Omental fat pad (tissue), 4 donors: ENCODE results near the gene PROM1. TPM values are rescaled to one million over a fixed set of nuclear protein-coding genes. Genes with fewer than 3 reads are reported as not detected.

Source experiments
- ATAC-seq: fragments of 150-250 bp; one replicate; pipeline ENCODE4 v1.9.1; 2016; ENCODE audit warnings: mild to moderate bottlenecking, moderate library complexity; ENCODE audit not compliant: low FRiP score
- DNase-seq: peaks from one replicate; pipeline ENCODE4 v3.0.0-alpha.2; 2019; ENCODE audit warnings: low spot score
- total RNA-seq, 4 donors: library from RNA; depleted of rRNA; stranded (reverse); fragments of >200 nt; gene quantifications; one replicate each; pipeline ENCODE4 v1.1.0, GENCODE V29; 2016
- TF ChIP-seq, protein P1 (sequence below), 3 donors: fragments of 450-650 bp; IDR thresholded peaks; one replicate each; pipeline ENCODE4 v1.5.1; 2016 to 2017; ENCODE audit warnings: antibody characterized with exemption in 3 of 3, mild to moderate bottlenecking in 3 of 3, moderate library complexity in 2 of 3

Gene PROM1
- total RNA-seq, 4 donors from 2014 or later = 0.09 TPM; not detected in 3

DNA sequence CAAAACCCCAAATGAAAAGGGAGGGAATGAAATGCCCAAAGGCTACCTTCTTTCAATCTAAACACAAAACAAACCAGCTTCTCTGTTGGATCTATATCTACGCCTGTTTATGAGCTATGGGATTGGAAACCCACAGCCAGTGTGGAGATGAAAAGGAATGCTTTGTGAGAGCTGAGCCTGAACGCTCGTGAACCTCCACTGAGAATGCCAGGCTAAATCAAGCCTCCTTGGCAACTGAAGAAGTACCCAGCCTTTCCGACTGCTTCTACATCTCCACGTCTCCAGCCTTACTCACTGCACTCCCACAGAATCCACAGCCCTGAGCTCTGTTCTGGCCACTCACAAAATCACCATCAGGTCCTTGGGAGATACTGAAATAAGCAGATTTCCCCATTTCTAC, 31.8 kb downstream of the PROM1 start:
- ATAC-seq (no peak), DNase-seq (no peak)
- TF ChIP-seq, protein P1, sequence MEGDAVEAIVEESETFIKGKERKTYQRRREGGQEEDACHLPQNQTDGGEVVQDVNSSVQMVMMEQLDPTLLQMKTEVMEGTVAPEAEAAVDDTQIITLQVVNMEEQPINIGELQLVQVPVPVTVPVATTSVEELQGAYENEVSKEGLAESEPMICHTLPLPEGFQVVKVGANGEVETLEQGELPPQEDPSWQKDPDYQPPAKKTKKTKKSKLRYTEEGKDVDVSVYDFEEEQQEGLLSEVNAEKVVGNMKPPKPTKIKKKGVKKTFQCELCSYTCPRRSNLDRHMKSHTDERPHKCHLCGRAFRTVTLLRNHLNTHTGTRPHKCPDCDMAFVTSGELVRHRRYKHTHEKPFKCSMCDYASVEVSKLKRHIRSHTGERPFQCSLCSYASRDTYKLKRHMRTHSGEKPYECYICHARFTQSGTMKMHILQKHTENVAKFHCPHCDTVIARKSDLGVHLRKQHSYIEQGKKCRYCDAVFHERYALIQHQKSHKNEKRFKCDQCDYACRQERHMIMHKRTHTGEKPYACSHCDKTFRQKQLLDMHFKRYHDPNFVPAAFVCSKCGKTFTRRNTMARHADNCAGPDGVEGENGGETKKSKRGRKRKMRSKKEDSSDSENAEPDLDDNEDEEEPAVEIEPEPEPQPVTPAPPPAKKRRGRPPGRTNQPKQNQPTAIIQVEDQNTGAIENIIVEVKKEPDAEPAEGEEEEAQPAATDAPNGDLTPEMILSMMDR (IDR thresholded peaks at IDR 0.05) = no peak

DNA sequence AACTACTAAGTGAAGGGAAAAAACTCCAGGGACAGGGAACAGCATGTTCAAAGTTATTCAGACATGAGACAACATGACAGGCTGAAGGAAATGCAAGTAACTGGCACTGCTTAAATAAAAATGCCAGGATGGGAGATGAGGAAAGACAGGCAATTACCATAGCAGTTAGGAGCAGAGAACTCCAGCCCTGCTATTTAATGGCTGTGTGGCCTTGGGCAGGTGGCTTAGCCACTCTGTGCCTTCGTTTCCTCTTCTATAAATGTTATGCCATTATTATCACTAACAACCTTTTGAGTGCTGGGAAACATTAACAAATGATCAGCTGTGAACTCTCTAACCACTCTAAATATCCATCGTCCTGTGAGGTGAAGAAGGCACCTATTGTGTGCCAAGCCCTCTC, 32.7 kb downstream of the PROM1 start:
- TF ChIP-seq, protein P1 (IDR thresholded peaks at IDR 0.05) = no peak
- ATAC-seq (no peak), DNase-seq (no peak)

DNA sequence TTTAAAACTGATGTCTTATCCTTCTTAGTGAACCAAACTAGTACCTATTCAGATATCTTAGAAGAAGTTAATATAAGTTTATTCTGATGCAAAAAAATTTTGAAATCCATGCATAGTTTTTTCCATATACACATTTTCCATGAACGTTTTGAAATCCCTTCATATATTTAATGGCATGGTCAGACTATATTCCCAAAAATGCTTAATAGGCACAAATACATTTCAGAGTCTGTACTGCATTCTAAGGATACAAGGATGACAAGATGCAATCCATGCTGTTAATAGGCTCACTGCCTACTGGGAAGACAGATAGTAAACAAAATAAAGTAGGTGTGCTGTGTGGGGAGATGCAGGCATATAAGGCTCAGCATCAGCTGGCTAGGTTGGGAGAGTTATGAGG, 33.2 kb downstream of the PROM1 start:
- TF ChIP-seq, protein P1 (IDR thresholded peaks at IDR 0.05) = no peak
- no peak for ATAC-seq
- no peak for DNase-seq

DNA sequence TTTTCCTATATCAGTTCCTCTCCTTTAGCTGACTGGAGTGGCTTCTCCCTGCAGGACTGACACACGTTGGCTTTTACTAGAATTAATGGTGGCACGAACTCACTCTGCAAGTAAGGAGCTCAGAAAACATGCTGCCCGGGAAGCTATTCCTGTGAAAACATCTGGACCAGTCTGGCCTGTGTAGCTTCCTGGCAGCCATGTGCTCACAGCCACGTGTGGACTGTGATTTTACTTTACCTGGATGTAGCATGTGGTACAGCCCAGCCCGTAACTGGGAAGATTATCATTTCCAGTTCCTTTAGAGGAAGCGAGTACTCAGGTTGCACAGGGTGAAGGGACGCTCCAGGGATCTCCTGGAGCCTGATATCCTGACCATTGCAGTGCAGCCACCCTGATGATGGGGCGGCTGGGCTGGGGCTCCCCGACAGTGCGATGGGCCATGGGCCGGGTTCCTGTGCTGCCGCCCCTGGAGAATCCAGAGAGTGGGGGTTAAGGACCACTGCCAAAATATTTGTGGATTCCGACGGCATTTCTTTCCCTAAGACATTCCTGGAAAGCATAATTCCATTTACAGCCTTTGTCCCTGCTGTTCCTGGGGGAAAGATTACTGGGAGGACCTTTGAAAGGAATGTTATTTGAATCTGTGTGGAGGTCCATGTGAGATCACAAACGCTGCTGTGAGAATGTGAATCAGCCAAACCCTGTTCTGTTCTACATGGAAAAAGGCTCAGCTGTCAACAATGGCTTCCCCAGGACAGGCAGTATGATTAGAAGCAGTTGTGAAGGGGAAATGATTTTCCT, 35.0 kb downstream of the PROM1 start:
- ATAC-seq (no peak), DNase-seq (no peak)
- TF ChIP-seq, protein P1 (IDR thresholded peaks at IDR 0.05) = no peak

DNA sequence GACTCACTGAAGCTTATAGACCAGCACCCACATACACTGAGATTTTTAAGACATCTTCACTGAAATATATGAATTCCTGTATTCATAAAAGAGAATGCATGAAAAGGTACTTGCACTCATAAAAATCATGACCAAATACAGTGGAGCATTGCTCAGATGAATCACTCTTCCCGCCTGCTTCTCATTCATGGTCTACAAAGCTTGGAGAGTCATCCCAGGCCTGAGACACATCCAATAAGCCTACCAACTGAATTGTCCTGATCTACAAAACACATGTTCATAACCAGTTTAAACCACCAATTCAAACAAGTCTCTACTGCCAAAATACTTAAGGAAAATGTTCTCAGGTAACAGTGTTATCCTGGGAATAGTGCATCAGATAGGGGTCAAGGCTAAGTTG, 38.1 kb downstream of the PROM1 start:
- no peak for DNase-seq
- no peak for ATAC-seq
- TF ChIP-seq, protein P1 (IDR thresholded peaks at IDR 0.05) = no peak

DNA sequence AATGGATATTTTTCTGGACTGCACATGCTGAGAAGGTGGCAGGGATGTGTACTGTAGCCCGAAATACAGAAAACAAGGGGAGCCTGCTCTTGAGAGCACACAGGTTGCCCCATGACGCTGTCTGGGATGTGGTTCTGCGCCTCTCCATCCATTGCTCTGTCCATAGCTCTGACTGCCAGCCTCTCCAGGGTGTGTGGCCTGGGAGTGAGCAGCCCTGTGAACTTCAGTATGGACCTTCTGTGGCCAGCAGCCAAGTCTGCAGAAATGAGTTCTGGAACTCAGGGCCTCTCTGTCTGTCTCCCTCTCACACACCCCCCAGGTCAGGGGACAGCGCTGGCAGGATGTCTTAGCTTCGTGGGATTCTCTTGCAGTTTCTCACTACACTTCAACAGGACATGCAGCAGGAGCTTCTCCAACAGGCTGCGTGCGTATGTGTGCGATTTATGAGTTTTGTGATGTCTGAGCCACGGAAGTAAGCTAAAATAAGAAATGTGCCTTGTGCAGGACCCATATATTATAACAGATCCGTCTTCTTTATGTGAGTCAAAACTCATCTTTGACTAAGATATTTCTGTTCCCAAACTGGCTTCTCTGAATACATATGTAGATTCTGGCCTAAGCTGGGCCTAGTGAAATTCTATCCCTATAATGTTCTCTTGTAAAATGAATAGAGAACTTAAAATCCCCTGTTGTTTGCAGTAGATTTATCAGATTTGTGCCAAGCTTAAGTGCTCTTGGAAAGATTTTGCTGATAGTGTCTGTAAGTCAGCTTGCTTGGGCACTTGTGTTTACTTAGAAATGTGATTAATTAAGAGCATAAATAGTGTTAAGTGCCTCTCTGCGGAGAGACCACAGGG, 40.0 kb downstream of the PROM1 start:
- ATAC-seq (no peak), DNase-seq (no peak)
- TF ChIP-seq, protein P1 (IDR thresholded peaks at IDR 0.05) = no peak
